Mesenchymal stem cell (in vitro differentiated cells and primary cell): Measurements from ENCODE around the gene CXXC5.

Experiments
- DNase-seq: peaks from one replicate; pipeline ENCODE4 v3.0.0-alpha.2; 2013
- H2AFZ ChIP-seq: one replicate; pipeline ENCODE4 v1.6.1; 2013; ENCODE audit warnings: low read depth, mild to moderate bottlenecking, control low read depth, inconsistent platforms, low read length, moderate library complexity
- H2AK5ac ChIP-seq: 2 replicates; pipeline ENCODE4 v1.6.1; 2013; ENCODE audit warnings: low read length, moderate library complexity, mild to moderate bottlenecking, inconsistent platforms; ENCODE audit not compliant: severe bottlenecking
- H2BK120ac ChIP-seq: one replicate; pipeline ENCODE4 v1.6.1; 2013; ENCODE audit warnings: low read depth, mild to moderate bottlenecking, inconsistent platforms, low read length, moderate library complexity
- H2BK12ac ChIP-seq, 2 experiments: one replicate each; pipeline ENCODE4 v1.6.1; 2013; ENCODE audit warnings: inconsistent platforms in 2 of 2, low read length in 2 of 2, mild to moderate bottlenecking in 2 of 2, moderate library complexity in 2 of 2, control low read depth in 1 of 2
- H2BK15ac ChIP-seq: one replicate; pipeline ENCODE4 v1.6.1; 2013; ENCODE audit warnings: mild to moderate bottlenecking, low read depth, inconsistent platforms; ENCODE audit not compliant: poor library complexity, severe bottlenecking
- H2BK5ac ChIP-seq: 2 replicates; pipeline ENCODE4 v1.6.1; 2013; ENCODE audit warnings: low read depth, mild to moderate bottlenecking, low read length, control low read depth, inconsistent platforms; ENCODE audit not compliant: poor library complexity, severe bottlenecking
- H3K14ac ChIP-seq, 2 experiments: one replicate each; pipeline ENCODE4 v1.6.1; 2013; ENCODE audit warnings: inconsistent platforms in 2 of 2, low read length in 2 of 2, control low read depth in 1 of 2, mild to moderate bottlenecking in 1 of 2, moderate library complexity in 1 of 2
- H3K18ac ChIP-seq, 2 experiments: one replicate each; pipeline ENCODE4 v1.6.1; 2013; ENCODE audit warnings: inconsistent platforms in 2 of 2, low read length in 2 of 2, control low read depth in 1 of 2, low read depth in 1 of 2, mild to moderate bottlenecking in 1 of 2
- H3K23ac ChIP-seq, 2 experiments: one replicate each; pipeline ENCODE4 v1.6.1; 2013; ENCODE audit warnings: inconsistent platforms in 2 of 2, low read length in 2 of 2, mild to moderate bottlenecking in 2 of 2, moderate library complexity in 2 of 2, control low read depth in 1 of 2
- H3K27ac ChIP-seq: 2 replicates; pipeline ENCODE4 v1.5.1; 2013; ENCODE audit warnings: mild to moderate bottlenecking, moderate library complexity, low read length, control low read depth, inconsistent platforms; ENCODE audit not compliant: poor library complexity, severe bottlenecking
- H3K27me3 ChIP-seq, 2 experiments: 2 replicates each; pipeline versions ENCODE4 v1.6.1 to v1.7.0; 2013; ENCODE audit warnings: low read length in 2 of 2, mild to moderate bottlenecking in 2 of 2, moderate library complexity in 2 of 2, control low read depth in 1 of 2, inconsistent platforms in 1 of 2; ENCODE audit not compliant: control insufficient read depth in 1 of 2, insufficient read depth in 1 of 2
- H3K36me3 ChIP-seq, 2 experiments: 2 replicates each; pipeline versions ENCODE4 v1.6.1 to v1.7.0; 2013; ENCODE audit warnings: low read length in 2 of 2, control low read depth in 1 of 2, inconsistent platforms in 1 of 2, low read depth in 1 of 2, mild to moderate bottlenecking in 1 of 2; ENCODE audit not compliant: insufficient read depth in 2 of 2, control insufficient read depth in 1 of 2
- H3K4ac ChIP-seq, 2 experiments: one replicate each; pipeline ENCODE4 v1.6.1; 2013; ENCODE audit warnings: inconsistent platforms in 2 of 2, low read length in 2 of 2, mild to moderate bottlenecking in 2 of 2, moderate library complexity in 2 of 2, control low read depth in 1 of 2, low read depth in 1 of 2
- H3K4me1 ChIP-seq: 2 replicates; pipeline ENCODE4 v1.6.1; 2013; ENCODE audit warnings: low read depth, low read length, control low read depth; ENCODE audit not compliant: control insufficient read depth, insufficient read depth
- H3K4me2 ChIP-seq: 2 replicates; pipeline ENCODE4 v1.6.1; 2013; ENCODE audit warnings: low read length, mild to moderate bottlenecking, inconsistent platforms; ENCODE audit not compliant: poor library complexity, severe bottlenecking
- H3K4me3 ChIP-seq, 2 experiments: 2 replicates each; pipeline versions ENCODE4 v1.5.1 to v1.7.0; 2013; ENCODE audit warnings: low read length in 2 of 2, mild to moderate bottlenecking in 2 of 2, control low read depth in 1 of 2, low read depth in 1 of 2; ENCODE audit not compliant: insufficient read depth in 1 of 2
- H3K79me1 ChIP-seq: replicated peaks from 2 replicates; pipeline ENCODE4 v1.6.1; 2013; ENCODE audit warnings: mild to moderate bottlenecking, control low read depth, low read length, inconsistent platforms; ENCODE audit not compliant: poor library complexity, severe bottlenecking
- H3K9ac ChIP-seq: 2 replicates; pipeline ENCODE4 v1.7.0; 2013; ENCODE audit warnings: mild to moderate bottlenecking, low read length, moderate library complexity
- H3K9me3 ChIP-seq: 2 replicates; pipeline ENCODE4 v1.7.0; 2013; ENCODE audit warnings: mild to moderate bottlenecking, low read length; ENCODE audit not compliant: control insufficient read depth
- H4K8ac ChIP-seq: one replicate; pipeline ENCODE4 v1.6.1; 2013; ENCODE audit warnings: inconsistent platforms, mild to moderate bottlenecking, low read length, moderate library complexity
- H4K91ac ChIP-seq: one replicate; pipeline ENCODE4 v1.6.1; 2013; ENCODE audit warnings: mild to moderate bottlenecking, low read length, inconsistent platforms
- WGBS: methylation state at CpG from one replicate; pipeline ENCODE4 v1.1.7; 2013; ENCODE audit warnings: mixed read lengths; 5-methylcytosine and 5-hydroxymethylcytosine counted together

Gene CXXC5

GRCh38 chr5:139670369-139671095 lies 22.4 kb downstream of the CXXC5 start:
- H3K27me3 ChIP-seq: no peaks in the 10 kb centered on the region
- peak overlapping the region in 1 of 2 experiments; percentile 3 for H3K14ac ChIP-seq
- H2BK120ac ChIP-seq: peak overlapping the region; percentile 35
- H3K79me1 ChIP-seq: no peaks in the 10 kb centered on the region
- no peak overlapping the region for H2BK15ac ChIP-seq
- DNase-seq: peak; percentile 25
- H3K4ac ChIP-seq: peak overlapping the region; percentile 33 to 60
- peak overlapping the region; percentile 82 for H2BK5ac ChIP-seq
- H3K4me1 ChIP-seq: peaks cover 86% of the 10 kb centered on the region
- peaks cover 6 to 68% of the 10 kb centered on the region in 2 experiments for H3K36me3 ChIP-seq
- H3K23ac ChIP-seq: no peak overlapping the region
- H3K9ac ChIP-seq: peak overlapping the region; percentile 66
- H3K4me2 ChIP-seq: peak overlapping the region; percentile 41
- H4K8ac ChIP-seq: peak overlapping the region; percentile 16
- H3K4me3 ChIP-seq: no peak overlapping the region
- H2BK12ac ChIP-seq: peak overlapping the region; percentile 29 to 34
- no peaks in the 10 kb centered on the region for H3K9me3 ChIP-seq
- peak overlapping the region; percentile 3 for H4K91ac ChIP-seq
- no peak overlapping the region for H2AFZ ChIP-seq
- 88% methylated on average over 16 of the region's 16 CpGs for WGBS
- H3K27ac ChIP-seq: peak overlapping the region; percentile 95
- peak overlapping the region; percentile 78 for H2AK5ac ChIP-seq
- peak overlapping the region; percentile 47 to 67 for H3K18ac ChIP-seq

GRCh38 chr5:139671096-139671841 lies 23.1 kb downstream of the CXXC5 start:
- no peak overlapping the region for H3K14ac ChIP-seq
- 57% methylated on average over 19 of the region's 20 CpGs for WGBS
- peaks cover 6 to 61% of the 10 kb centered on the region in 2 experiments for H3K36me3 ChIP-seq
- H3K4me1 ChIP-seq: peaks cover 83% of the 10 kb centered on the region
- peak; percentile 47 for DNase-seq
- peak overlapping the region; percentile 95 for H3K27ac ChIP-seq
- H2AFZ ChIP-seq: no peak overlapping the region
- peak overlapping the region; percentile 47 to 67 for H3K18ac ChIP-seq
- H2BK120ac ChIP-seq: peak overlapping the region; percentile 35
- H3K9me3 ChIP-seq: no peaks in the 10 kb centered on the region
- H3K4ac ChIP-seq: peak overlapping the region; percentile 33 to 60
- H3K4me2 ChIP-seq: peak overlapping the region; percentile 41
- peak overlapping the region; percentile 79 for H4K8ac ChIP-seq
- H2AK5ac ChIP-seq: peak overlapping the region; percentile 78
- peak overlapping the region; percentile 61 for H2BK15ac ChIP-seq
- peak overlapping the region; percentile 66 for H3K9ac ChIP-seq
- H4K91ac ChIP-seq: peak overlapping the region; percentile 21
- H3K23ac ChIP-seq: no peak overlapping the region
- peak overlapping the region; percentile 29 to 34 for H2BK12ac ChIP-seq
- no peaks in the 10 kb centered on the region for H3K27me3 ChIP-seq
- peak overlapping the region in 1 of 2 experiments; percentile 22 for H3K4me3 ChIP-seq
- peak overlapping the region; percentile 82 for H2BK5ac ChIP-seq
- H3K79me1 ChIP-seq: no peaks in the 10 kb centered on the region

GRCh38 chr5:139675213-139675612 lies 27.1 kb downstream of the CXXC5 start:
- no peaks in the 10 kb centered on the region for H3K79me1 ChIP-seq
- H3K4me3 ChIP-seq: no peak overlapping the region
- no peak overlapping the region for H3K23ac ChIP-seq
- peak overlapping the region; percentile 69 for H3K27ac ChIP-seq
- no peak overlapping the region for H4K91ac ChIP-seq
- H3K36me3 ChIP-seq: peaks cover 10 to 61% of the 10 kb centered on the region in 2 experiments
- H3K4me2 ChIP-seq: no peak overlapping the region
- no peak overlapping the region for H2BK15ac ChIP-seq
- H3K9me3 ChIP-seq: no peaks in the 10 kb centered on the region
- H3K9ac ChIP-seq: no peak overlapping the region
- no peak overlapping the region for H2AFZ ChIP-seq
- H3K4me1 ChIP-seq: peaks cover 81% of the 10 kb centered on the region
- no peak overlapping the region for H4K8ac ChIP-seq
- 91% methylated on average over 4 of the region's 4 CpGs for WGBS
- DNase-seq: no peak
- H3K18ac ChIP-seq: no peak overlapping the region
- H3K4ac ChIP-seq: no peak overlapping the region
- H3K14ac ChIP-seq: no peak overlapping the region
- H3K27me3 ChIP-seq: no peaks in the 10 kb centered on the region
- H2BK5ac ChIP-seq: peak overlapping the region; percentile 35
- H2BK12ac ChIP-seq: no peak overlapping the region
- H2AK5ac ChIP-seq: peak overlapping the region; percentile 24
- no peak overlapping the region for H2BK120ac ChIP-seq

- Histone ChIP-seq H3K36me3 (peaks cover 10 to 61% of the 10 kb centered on the region in 2 experiments), H3K27me3 (no peaks in the 10 kb centered on the region), H2BK15ac (no peak overlapping the region), H2BK120ac (no peak overlapping the region), H3K4me2 (no peak overlapping the region), H3K9ac (no peak overlapping the region), H3K27ac (peak overlapping the region; percentile 69), H3K4me1 (peaks cover 79% of the 10 kb centered on the region), H4K91ac (no peak overlapping the region), H2AK5ac (no peak overlapping the region), H4K8ac (no peak overlapping the region), H3K23ac (no peak overlapping the region), H2AFZ (no peak overlapping the region), H3K9me3 (no peaks in the 10 kb centered on the region), H3K14ac (no peak overlapping the region), H3K4ac (no peak overlapping the region), H2BK12ac (no peak overlapping the region), H2BK5ac (no peak overlapping the region), H3K79me1 (no peaks in the 10 kb centered on the region), H3K18ac (no peak overlapping the region), H3K4me3 (no peak overlapping the region)
- DNase-seq: no peak
- WGBS: 88% methylated on average over 4 of the region's 4 CpGs
Measured at GRCh38 chr5:139675825-139676224, 27.7 kb downstream of the CXXC5 start.
